ENCODE results near the gene ZFYVE26.

GRCh38 chr14:67748312-67748711 lies 68.1 kb downstream of the ZFYVE26 start:
- TF ChIP-seq CTCF (IDR thresholded peaks at IDR 0.05) (no peak), POLR2A (IDR thresholded peaks at IDR 0.05) (no peak)
